DMS153 (cell line): Measurements from ENCODE around the gene LRRC8E.

Experiments used
- DNase-seq: peaks from one replicate; lab custom pipeline; 2025; lab: John Stamatoyannopoulos, UW

LRRC8E gene

DNA sequence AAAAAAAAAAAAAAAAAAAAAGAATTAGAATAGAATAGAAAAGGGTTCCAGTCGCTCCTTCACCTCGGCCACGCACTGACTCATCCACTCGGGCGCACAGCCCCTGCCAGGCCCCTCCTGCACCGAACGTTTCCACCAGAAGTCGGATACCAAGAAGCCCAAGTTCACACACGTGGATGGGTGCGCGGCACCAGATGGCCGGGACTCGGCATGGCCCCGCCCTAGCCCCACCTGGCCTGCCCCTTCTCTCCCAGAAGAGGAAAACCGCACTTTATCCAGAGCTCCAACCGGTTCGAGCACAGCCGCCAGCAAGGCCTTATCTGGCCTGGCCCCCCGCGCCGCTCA lies 20.0 kb upstream of the LRRC8E start:
- DNase-seq: no peak

DNA sequence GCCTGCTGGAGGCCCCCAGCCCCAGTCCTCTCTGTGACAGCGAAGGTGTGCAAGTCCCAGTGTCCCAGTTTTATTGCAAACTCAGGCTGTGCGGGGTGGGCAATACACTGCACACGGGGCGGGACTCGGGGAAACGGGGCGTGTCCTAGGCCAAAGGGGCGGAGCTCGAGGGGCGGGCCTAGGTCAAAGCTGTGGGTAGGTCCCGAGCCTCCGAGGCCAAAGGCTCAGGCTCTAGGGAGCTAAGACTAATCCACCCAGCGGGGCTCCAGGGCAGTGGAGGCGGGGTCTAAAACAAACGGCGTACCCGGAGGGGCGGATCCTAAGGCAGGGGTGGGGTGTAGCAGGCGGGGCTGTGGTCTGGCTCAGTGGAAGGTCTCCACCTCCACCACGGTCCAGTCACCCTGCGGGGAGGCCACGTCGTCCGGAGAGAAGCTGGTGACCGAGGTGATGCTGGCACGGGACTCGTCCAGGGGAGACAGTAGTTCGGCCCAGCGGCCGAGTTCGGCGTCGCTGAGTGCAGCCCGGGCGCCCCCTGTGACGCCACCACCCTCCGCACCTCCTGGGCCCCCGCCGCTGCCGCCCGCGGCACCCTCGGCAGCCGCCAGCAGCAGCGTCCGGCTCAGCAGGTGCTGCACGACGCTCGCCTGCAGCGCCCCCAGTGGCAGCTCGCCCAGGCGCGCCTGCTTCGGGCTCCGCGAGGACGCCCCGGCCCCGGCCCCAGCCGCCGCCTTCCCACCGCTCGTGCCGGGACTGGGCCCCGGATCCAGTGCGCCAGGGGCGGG lies 19.4 kb upstream of the LRRC8E start:
- no peak for DNase-seq

DNA sequence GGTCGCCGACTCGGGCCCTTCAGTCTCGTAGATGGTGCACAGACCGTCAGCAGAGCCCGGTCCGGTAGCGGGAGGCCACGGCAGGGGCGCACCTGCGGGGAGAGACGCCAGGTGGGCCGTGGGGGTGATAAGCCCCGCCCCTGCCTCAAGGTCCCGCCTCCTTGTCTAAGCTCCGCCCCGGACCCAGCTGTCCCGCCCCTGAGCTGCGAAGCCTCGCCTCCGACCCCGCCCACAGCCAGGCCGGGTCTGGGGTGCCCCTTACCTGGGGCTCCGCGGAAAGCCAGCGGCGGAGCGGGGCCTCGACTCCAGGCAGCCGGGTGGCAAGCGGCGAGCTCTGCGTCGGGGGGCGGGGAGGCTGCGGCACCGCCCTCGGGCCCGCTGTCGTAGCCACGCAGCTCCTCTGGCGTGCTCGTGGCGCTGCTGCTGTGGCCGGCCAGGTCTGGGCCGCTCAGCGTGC lies 18.8 kb upstream of the LRRC8E start:
- DNase-seq: no peak

DNA sequence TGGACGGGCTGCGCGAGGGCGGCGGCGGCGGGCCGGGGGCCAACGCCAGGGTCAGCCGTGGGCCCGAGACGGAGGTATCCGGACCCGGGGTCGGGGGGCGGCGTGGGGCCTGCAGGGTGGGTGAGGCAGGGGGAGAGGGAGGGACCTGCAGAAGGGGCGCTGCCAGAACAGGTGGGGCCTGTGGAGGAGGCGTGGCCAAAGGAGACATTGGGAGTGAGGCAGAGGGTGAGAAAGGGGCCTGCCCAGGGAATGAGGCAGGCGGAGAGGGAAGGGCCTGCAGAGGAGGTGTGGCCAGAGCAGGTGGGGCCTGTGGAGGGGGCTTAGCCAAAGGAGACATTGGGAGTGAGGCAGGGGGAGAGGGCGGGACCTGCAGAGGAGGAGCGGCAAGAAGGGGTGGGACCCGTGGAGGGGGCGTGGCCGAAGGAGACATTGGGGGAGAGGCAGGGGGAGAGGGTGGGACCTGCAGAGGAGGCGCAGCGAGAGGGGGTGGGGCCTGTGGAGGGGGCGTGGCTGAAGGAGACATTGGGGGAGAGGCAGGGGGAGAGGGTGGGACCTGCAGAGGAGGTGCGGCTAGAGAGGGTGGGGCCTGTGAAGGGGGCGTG lies 18.3 kb upstream of the LRRC8E start:
- peak; percentile 18 for DNase-seq

DNA sequence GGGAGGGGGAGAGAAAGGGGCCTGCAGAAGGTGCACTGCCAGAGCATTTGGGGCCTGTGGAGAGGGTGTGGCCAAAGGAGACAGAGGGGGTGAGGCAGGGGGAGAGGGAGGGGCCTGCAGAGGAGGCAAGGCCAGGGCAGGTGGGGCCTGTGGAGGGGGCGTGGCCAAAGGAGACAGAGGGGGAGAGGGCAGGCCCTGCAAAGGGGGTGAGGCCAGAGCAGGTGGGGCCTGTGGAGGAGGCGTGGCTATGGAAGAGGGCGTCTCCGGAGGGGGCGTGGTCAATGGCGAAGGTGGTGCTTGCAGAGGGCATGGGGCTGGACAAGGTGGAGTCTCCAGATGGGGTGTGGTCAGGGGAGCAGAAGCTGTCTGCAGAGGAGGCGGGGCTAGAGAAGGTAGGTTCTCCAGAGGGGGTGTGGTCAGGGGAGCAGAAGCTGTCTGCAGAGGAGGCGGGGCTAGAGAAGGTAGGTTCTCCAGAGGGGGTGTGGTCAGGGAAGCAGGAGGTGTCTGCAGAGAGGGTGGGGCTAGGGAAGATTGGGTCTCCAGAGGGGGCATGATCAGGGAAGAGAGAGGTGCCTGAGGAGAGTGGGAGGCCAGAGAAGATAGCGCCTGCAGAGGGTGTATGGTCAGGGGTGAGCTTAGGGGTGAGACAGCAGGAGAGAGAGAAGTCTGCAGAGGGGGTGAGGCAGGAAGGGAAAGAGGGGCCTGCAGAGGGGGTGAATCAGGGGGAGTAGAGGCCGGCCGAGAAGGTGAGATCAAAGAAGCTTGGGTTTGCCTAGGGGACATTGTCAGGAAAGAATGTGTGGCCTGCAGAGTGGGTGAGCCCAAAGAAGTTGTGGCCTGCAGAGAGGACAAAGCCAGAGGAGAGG lies 17.5 kb upstream of the LRRC8E start:
- peak; percentile 81 for DNase-seq

DNA sequence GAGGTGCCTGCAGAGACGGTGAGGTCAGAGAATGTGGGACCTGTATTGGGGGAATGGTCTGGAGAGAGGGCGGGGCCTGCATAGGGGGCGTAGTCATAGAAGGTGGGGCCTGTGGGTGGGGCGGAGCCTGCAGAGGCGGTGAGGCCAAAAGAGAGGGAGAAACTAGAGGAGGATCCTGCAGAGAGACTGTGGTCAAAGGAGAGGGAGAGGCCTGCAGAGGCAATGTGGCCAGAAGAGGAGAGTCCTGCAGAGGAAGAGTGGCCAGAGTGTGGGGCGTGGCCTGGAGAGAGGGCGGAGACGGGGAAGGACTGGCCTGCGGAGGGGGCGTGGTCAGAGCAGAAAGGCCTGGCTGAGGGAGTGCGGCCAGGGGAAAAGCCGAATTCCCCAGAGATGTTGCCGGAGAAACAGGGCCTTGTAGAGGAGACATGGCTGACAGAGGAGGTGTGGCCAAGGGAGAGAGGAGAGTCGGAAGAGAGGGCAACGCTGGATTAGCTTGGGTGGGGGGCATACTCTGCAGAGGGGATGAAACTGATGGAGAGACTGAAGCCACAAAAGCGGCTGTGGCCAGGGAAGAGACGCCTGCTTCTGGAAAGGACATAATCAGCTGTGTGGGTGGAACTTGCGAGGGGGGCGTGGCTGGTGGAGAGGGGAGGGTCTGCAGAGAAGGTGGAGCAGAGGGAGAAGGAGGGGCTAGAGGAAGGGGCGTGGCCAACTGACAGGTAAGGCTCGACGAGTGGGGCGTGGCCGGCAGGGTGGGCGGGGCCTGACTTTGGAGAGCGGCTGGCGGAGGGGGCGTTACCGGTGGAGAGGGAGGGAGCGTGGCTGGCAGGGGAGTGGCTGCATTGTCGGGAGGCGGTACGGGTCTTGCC lies 16.6 kb upstream of the LRRC8E start:
- peak; percentile 94 for DNase-seq

DNA sequence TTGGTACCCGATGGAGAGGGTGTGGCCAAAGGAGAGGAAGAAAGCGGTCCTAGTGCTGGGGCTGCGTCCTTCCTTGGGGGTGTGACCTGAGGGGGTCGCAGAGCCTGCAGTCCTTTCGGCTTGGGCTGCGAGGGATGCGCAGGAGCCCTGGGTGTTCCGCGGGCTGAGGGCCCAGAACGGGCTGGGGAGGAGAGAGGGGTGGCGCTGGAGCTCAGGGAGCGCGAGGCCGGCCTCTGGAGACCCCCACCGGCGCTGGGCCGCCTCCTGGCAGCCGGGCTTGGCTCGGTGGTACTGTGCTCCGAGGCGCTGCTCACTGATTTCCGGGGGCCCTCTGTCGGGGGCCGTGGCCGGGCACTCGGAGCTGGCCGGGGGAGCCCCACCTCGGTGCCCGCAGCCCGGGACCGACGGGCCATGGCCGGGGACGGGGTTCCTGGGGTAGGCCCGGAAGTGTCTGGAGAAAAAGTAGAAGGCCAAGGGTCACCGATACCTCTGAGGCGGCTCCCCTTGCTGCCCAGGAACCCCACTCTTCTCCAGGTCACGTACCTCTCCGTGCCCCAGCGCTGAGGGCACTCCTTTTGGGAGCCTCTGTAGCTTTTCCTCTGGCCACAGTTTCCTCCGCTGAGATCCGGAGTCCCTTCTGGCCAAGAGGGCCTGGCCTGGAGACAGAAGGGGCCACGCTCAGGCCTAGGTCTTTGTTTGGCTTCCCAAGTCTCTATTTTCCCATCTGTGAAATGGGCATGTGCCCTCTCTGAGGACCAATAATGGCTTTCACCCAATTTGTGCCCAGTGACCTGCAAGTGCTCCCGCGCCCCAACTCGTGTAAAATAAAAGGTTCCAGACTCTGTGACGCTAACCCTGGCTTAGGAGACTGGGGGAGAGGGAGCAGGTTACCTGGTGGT lies 15.8 kb upstream of the LRRC8E start:
- no peak for DNase-seq

DNA sequence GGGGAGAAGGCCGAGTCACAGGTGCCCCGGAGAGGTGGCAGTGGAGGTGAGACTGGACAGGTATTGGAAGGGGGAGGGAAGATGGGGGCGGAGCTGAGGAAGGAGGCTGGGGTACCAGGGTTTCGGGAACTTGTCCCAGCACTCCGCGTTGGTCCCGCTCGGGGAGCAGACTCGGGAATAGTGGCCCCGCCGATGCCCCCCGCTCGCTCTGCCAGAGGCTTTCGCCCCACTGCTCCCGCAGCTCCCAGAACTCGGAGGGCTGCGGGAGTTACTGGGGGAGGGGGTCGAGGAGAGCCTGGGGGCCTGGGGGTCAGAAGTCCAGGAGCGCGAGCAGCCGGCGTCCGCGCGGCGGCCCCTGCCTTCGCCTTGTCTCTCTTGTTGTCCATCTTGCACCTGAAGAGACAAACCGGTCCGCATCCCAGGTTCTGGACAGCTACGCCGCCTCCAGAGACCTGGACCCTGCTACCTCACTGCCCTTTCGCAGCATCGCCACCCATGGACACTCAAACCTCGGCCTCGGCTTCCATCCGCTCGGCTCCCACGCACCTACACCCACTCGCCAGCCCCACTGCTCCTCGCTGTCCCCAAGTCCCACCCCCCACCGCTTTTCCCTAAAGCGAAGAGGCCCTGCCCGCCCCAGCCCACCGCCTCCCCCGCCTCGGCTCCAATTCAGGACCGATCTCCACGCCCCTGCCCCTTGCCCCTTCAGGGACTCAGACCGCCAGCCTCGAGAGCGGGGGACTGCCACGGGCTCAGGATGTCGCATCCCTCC lies 14.8 kb upstream of the LRRC8E start:
- DNase-seq: no peak

DNA sequence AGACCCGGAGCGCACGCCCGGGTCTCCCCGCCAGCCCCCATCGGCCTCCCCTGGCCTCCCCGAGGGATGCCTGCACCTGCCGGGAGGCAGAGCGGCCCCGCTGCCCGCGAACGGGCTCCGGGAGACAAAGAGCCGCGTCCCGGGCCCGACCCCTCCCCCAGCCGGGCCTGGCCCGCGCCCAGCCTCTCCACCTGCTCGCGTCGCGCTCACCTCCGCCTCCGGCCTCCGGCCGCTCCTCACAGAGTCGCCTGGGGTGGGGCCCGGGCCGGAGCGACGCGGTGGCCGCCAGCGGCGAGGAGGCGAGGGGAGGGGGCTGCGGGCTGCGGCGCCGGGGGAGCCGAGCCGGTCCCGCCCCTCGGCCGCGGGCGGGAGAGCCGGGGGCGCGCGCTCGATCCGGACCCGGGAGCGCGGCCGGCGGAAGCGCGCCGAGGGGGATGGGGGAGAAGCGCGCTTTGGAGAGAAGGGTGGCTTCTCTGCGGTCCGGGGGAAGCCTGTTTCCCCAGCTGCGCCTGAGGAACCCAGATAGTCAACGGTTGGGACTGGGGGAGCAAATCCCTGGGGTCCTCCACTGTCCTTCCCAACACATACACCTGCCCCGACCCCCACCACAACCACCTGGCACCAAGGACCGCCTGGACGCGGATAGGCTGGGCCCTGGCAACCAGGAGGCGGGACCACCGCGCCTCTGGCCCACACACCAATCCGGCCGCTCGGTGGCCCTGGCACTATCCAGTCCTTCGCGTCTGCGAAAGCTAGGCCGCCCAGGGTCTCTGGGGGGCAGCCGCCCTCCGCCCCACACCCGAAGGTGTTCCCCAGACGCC lies 14.0 kb upstream of the LRRC8E start, which contains the start of gene PRR36:
PRR36 (minus strand) TSS at position 315 of the 821 bp plus-strand sequence. CDS start 701 bp downstream, outside the sequence.
- DNase-seq: peak; percentile 80

DNA sequence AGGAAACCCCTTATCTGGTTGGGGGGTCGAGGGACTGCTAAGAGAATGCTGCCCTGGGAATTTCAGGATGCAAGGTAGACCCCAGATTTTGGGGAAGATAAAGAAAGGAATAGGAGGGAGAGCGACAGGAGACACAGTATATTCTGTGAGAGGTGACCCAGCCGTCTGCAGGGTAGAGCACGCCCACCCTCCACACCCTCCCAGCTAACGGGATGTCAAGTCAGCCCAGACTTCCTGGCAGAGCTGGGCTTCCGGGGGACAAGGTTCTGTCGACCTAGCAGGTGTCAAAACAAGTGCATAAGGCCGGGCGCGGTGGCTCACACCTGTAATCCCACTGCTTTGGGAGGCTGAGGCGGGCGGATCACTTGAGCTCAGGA lies 13.4 kb upstream of the LRRC8E start:
- DNase-seq: no peak

DNA sequence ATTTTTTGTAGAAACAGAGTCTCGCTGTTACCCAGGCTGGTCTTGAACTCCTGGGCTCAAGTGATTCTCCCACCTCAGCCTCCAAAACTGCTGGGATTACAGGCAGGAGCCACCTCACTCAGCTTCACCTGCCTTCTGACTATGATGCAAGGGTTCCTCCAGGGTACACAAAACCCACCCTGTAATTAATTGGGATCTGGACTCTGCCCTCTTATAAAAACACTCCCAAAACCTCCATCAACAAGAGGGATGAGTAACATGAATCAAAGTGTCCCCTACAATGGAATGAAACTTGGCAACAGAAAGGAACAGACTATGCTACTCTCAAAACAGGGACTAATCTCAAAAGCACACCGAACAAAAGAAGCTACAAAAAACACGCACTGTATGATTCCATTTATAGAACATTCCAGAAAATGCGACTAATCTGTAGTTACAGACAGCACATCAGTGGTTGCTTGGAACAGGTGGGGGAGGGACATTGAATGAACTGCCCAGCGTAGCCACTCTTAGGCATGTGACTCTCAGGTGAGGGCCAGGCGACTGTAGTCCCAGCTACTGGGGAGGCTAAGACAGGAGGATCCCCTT lies 11.0 kb upstream of the LRRC8E start:
- no peak for DNase-seq

DNA sequence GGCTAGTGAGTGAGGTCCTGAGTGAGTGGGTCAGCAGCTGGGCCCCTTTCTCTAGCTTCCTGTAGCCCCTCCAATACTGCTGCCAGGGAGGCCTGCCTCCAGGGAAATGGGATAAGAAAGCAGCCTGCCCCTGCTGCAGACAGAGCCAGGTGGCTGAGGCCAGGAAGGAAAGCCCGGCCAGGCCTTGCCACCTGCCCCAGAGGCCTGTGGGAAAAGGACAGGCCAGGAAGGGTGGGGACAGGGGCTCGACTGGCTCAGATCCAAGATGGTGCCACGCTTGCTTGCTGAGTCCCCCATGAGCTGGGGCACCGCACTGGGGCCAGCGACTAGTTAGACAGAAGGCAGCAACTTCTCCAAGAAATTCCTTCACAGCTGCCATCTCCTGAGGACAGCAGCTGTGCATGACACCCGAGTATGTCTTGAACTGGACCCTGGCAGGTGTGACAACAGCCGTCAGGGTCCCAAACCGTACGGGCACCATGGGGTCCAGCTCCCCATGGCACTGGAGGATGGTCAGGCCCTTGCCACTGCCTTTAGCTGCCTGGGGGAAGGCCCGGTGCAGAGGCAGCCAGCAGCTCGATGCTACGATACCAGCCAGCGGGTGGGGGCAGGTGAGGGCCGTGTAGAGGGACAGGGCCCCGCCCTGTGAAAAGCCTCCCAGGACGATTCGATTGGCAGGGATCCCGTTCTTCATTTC lies 9.1 kb upstream of the LRRC8E start:
- DNase-seq: no peak

DNA sequence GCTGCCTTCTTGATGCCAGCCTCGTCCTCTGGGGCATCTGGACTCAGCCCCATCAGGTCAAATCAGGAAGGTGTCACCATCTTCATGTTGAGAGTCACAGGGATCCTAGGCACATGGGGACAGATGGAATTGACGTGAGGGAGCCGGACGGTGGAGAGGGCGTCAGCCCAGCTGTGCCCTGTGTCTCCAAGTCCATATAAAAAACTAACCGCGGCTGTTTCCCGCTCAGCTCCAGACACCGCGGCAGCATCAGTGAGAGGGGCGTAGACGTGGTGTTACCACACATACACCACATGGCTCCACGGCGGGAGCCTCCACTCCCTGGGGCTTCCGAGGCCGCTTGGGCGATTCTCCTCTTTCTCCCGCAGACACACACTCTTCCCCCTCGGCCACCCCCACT lies 8.5 kb upstream of the LRRC8E start:
- no peak for DNase-seq

DNA sequence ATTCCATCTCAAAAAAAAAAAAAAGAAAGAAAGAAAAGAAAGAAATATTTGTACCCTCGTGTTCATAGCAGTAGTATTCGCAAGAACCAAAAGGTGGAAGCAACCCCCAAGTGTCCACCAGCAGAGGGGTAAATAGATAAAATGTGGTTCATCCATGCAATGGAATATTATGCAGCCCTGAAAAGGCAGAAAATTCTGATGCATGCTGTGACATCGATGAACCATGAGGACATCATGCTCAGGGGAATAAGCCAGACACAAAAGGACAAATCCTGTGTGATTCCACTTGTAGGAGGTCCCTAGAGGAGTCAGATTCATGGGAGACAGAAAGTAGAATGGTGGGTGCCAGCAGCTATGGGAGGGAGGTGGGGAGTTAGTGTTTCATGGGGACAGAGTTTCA lies 6.4 kb upstream of the LRRC8E start:
- no peak for DNase-seq

DNA sequence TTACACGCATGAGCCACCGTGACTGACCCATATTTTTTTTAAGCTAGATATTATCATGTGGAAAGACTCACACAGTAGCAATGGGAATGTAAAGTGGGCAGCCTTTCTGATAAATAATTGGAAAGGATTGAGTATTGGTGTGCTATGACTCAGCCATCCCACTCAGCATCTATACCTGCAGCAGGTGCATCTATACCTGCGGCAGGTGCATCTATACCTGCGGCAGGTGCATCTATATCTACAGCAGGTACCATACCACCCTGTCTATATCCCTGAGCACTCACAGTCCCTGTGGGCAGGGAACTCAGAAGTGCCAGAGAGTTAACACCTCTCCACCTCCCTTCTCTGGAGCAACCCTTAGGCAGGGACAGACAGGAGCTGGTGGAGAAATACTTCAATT lies 5.2 kb upstream of the LRRC8E start:
- DNase-seq: no peak

DNA sequence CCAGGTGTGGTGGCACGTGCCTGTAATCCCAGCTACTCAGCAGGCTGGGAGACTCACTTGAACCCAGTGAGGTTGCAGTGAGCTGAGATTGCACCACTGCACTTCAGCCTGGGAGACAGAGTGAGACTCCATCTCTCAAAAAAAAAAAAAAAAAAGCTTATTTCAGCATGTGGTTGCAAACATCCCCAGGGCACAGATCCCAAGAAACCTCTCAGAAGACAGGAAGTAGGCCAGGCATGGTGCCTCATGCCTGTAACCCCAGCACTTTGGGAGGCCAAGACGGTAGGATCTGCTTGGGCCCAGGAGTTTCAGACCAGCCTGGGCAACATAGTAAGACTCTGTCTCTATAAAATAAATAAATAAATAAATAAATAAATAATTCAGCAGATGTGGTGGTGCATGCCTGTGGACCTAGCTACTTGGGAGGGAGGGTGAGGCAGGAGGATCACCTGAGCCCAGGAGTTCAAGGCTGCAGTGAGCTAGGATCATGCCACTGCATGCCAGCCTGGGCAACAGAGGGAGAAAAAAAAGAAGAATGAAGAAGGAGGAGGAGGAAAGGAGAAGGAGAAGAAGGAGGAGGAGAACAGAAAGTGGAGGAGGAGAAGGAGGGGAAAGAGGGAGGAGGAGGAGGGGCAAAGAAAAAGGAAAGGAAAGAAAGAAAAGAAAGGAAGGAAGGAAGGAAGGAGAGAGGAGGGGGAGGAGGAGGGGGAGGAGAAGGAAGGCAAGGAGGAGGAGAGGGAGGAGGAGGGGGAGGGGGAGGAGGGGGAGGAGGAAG lies 4.3 kb upstream of the LRRC8E start:
- DNase-seq: no peak

DNA sequence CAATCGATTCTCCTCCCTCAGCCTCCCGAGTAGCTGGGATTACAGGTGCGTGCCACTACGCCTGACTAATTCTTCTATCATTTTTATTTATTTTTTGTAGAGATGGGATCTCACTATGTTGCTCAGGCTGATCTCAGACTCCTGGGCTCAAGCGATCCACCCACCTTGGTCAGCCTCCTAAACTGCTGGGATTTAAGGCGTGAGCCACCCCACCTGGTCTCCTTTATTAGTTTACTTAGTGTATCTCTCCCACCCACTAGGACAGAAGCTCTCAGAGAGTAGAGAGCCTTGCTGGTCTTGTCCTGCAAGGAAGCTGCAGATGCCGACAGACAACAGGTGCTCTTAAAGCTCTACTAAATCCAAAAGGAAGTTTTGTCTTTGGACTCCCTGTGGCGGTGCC lies 2.5 kb upstream of the LRRC8E start:
- DNase-seq: no peak
